GM12872 (cell line): Measurements from ENCODE around the gene NMRK1.

Experiments
- TF ChIP-seq, protein P1 (sequence below): IDR thresholded peaks from 3 replicates; pipeline ENCODE4 v1.5.1; 2011; ENCODE audit warnings: low read depth, mild to moderate bottlenecking, low read length, moderate library complexity; ENCODE audit not compliant: insufficient read depth

Gene NMRK1

GRCh38 chr9:75128535-75128934 is 40.6 kb upstream of the NMRK1 start:
- TF ChIP-seq, protein P1, sequence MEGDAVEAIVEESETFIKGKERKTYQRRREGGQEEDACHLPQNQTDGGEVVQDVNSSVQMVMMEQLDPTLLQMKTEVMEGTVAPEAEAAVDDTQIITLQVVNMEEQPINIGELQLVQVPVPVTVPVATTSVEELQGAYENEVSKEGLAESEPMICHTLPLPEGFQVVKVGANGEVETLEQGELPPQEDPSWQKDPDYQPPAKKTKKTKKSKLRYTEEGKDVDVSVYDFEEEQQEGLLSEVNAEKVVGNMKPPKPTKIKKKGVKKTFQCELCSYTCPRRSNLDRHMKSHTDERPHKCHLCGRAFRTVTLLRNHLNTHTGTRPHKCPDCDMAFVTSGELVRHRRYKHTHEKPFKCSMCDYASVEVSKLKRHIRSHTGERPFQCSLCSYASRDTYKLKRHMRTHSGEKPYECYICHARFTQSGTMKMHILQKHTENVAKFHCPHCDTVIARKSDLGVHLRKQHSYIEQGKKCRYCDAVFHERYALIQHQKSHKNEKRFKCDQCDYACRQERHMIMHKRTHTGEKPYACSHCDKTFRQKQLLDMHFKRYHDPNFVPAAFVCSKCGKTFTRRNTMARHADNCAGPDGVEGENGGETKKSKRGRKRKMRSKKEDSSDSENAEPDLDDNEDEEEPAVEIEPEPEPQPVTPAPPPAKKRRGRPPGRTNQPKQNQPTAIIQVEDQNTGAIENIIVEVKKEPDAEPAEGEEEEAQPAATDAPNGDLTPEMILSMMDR: no peak

- TF ChIP-seq, protein P1: no peak
Measured at GRCh38 chr9:75123696-75124095, 35.7 kb upstream of the NMRK1 start.

DNA sequence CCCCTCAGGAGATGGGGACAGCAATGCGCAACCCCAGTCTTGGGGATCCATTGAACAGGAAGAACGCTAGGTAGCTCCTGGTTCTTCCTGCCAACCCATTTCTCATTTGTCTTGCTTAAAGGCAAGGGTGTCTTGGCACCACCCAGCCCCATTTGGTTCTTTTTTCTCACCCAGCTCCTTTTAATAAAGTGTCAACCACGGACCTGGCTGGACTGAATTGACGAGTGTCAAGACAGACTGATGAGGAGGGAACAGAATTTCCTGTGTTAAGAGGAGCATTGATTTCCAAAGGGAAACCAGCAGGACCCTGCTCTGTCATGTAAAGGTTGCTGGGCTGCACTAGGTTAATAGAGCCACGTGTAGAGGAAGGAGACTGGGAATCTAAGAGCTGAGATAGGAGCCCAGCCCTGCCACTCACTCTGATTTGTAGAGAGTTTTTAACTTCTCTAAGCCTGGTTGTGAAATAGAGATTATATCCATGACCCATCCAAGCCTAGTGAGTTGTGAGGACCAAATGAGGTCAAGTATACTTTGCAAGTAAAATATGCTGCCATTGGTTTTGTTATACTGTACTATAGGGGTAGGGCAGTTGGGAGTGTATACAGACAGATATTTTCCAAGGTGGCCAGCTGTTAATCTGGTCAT is 34.1 kb upstream of the NMRK1 start:
- TF ChIP-seq, protein P1: no peak

- TF ChIP-seq, protein P1: no peak
Measured at GRCh38 chr9:75120686-75121085, 32.7 kb upstream of the NMRK1 start.

GRCh38 chr9:75117564-75117963 is 29.6 kb upstream of the NMRK1 start:
- TF ChIP-seq, protein P1: no peak

DNA sequence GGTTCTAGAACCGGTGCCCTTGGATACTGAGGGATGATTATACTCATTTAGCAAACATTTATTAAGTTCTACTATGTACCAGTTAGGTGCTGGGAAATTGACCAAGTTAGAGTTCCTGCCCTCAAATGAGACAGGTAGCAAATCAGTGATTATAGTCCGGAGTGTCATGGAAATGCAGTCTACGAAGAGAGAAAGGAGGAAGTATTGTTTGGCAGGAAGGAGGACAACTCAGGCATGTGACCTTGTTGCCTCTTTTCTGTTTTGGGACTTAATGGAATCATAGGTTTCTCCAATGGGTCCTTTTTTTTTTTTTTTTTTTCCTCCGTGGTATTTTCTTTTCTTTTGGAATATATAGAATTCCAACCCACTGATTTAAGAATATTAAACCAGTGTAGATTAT is 28.4 kb upstream of the NMRK1 start:
- TF ChIP-seq, protein P1: no peak

- TF ChIP-seq, protein P1: no peak
Measured at GRCh38 chr9:75112789-75113188, 24.8 kb upstream of the NMRK1 start.
